COLO668 (cell line): ENCODE measurements around the gene CDC42BPG.

Experiments
- DNase-seq: peaks from one replicate; lab custom pipeline; 2025; ENCODE audit not compliant: unreplicated experiment; lab: John Stamatoyannopoulos, UW

Gene CDC42BPG

GRCh38 chr11:64878494-64879243 is 34.2 kb upstream of the CDC42BPG start, which contains the start of gene EHD1:
Gene EHD1, minus strand, starts transcription at chr11:64878621. Its CDS starts 157 bp downstream, at chr11:64878464.
- peak; percentile 99 for DNase-seq

- DNase-seq, result no peak
Measured at GRCh38 chr11:64878223-64878493, 33.7 kb upstream of the CDC42BPG start.

- DNase-seq, result no peak
Measured at GRCh38 chr11:64877390-64878222, 33.2 kb upstream of the CDC42BPG start.

GRCh38 chr11:64876835-64877341 is 32.4 kb upstream of the CDC42BPG start:
- DNase-seq, result no peak

GRCh38 chr11:64876229-64876750 is 31.8 kb upstream of the CDC42BPG start:
- DNase-seq, result no peak

- no peak for DNase-seq
Measured at GRCh38 chr11:64875369-64876228, 31.1 kb upstream of the CDC42BPG start.

GRCh38 chr11:64874308-64875240 is 30.1 kb upstream of the CDC42BPG start:
- DNase-seq, result no peak

GRCh38 chr11:64872790-64873488 is 28.5 kb upstream of the CDC42BPG start:
- no peak for DNase-seq

GRCh38 chr11:64871492-64871891 is 27.0 kb upstream of the CDC42BPG start:
- no peak for DNase-seq

GRCh38 chr11:64870893-64871466 is 26.5 kb upstream of the CDC42BPG start:
- peak; percentile 55 for DNase-seq

- no peak for DNase-seq
Measured at GRCh38 chr11:64870176-64870892, 25.9 kb upstream of the CDC42BPG start.

GRCh38 chr11:64869571-64870175 is 25.2 kb upstream of the CDC42BPG start:
- DNase-seq, result no peak

GRCh38 chr11:64868904-64869570 is 24.6 kb upstream of the CDC42BPG start:
- peak; percentile 51 for DNase-seq

- DNase-seq, result no peak
Measured at GRCh38 chr11:64867748-64868462, 23.5 kb upstream of the CDC42BPG start.

GRCh38 chr11:64866173-64866491 is 21.7 kb upstream of the CDC42BPG start:
- no peak for DNase-seq

- DNase-seq, result no peak
Measured at GRCh38 chr11:64865286-64866172, 21.1 kb upstream of the CDC42BPG start.
